ENCODE measurements around the gene RNF25.

Gene RNF25

GRCh38 chr2:218679119-218679518 lies 7.3 kb upstream of the RNF25 start:
- no peak for DNase-seq (ENCODE audit: low spot score)

- no peak for DNase-seq (ENCODE audit: low spot score)
Measured at GRCh38 chr2:218671097-218671653, 627 bp downstream of the RNF25 start.

- DNase-seq (ENCODE audit: low spot score): no peak
Measured at GRCh38 chr2:218664653-218665052, 7.1 kb downstream of the RNF25 start.

GRCh38 chr2:218663901-218664300 lies 7.9 kb downstream of the RNF25 start:
- no peak for DNase-seq (ENCODE audit: low spot score)

GRCh38 chr2:218662827-218663226 lies 9.0 kb downstream of the RNF25 start:
- no peak for DNase-seq (ENCODE audit: low spot score)

GRCh38 chr2:218662377-218662776 lies 9.4 kb downstream of the RNF25 start:
- DNase-seq (ENCODE audit: low spot score): no peak

- no peak for DNase-seq (ENCODE audit: low spot score)
Measured at GRCh38 chr2:218659988-218660358, 11.8 kb downstream of the RNF25 start.

GRCh38 chr2:218659258-218659987 lies 12.4 kb downstream of the RNF25 start, which contains the start of the genes BCS1L and ZNF142:
Gene BCS1L (plus strand): TSS chr2:218659683. CDS start chr2:218660988, 1,305 bp downstream.
Gene ZNF142 (minus strand): TSS chr2:218659623. CDS start chr2:218656429, 3,194 bp downstream.
- peak; percentile 95 for DNase-seq (ENCODE audit: low spot score)

GRCh38 chr2:218658671-218659257 lies 13.0 kb downstream of the RNF25 start:
- peak; percentile 37 for DNase-seq (ENCODE audit: low spot score)

- DNase-seq (ENCODE audit: low spot score): no peak
Measured at GRCh38 chr2:218655751-218656150, 16.1 kb downstream of the RNF25 start.

- no peak for DNase-seq (ENCODE audit: low spot score)
Measured at GRCh38 chr2:218648787-218649100, 23.1 kb downstream of the RNF25 start.

GRCh38 chr2:218648088-218648786 lies 23.6 kb downstream of the RNF25 start:
- peak; percentile 58 for DNase-seq (ENCODE audit: low spot score)

- DNase-seq (ENCODE audit: low spot score): no peak
Measured at GRCh38 chr2:218645126-218645525, 26.7 kb downstream of the RNF25 start.

- no peak for DNase-seq (ENCODE audit: low spot score)
Measured at GRCh38 chr2:218644721-218645120, 27.1 kb downstream of the RNF25 start.

GRCh38 chr2:218643751-218644310 lies 28.0 kb downstream of the RNF25 start:
- no peak for DNase-seq (ENCODE audit: low spot score)

- DNase-seq (ENCODE audit: low spot score): no peak
Measured at GRCh38 chr2:218642786-218643185, 29.0 kb downstream of the RNF25 start.

GRCh38 chr2:218642121-218642656 lies 29.6 kb downstream of the RNF25 start:
- DNase-seq (ENCODE audit: low spot score): no peak

- DNase-seq (ENCODE audit: low spot score): no peak
Measured at GRCh38 chr2:218638372-218638771, 33.4 kb downstream of the RNF25 start.

- DNase-seq (ENCODE audit: low spot score): no peak
Measured at GRCh38 chr2:218635719-218636118, 36.1 kb downstream of the RNF25 start.

GRCh38 chr2:218631837-218632236 lies 40.0 kb downstream of the RNF25 start:
- DNase-seq (ENCODE audit: low spot score): no peak

GRCh38 chr2:218627939-218628338 lies 43.9 kb downstream of the RNF25 start:
- no peak for DNase-seq (ENCODE audit: low spot score)

GRCh38 chr2:218626369-218626768 lies 45.4 kb downstream of the RNF25 start:
- no peak for DNase-seq (ENCODE audit: low spot score)

Data from CD4-positive, alpha-beta T cell treated with Interleukin-15 for 4 hours (primary cell).